Mesendoderm (in vitro differentiated cells): Measurements from ENCODE around the gene ORC1.

Source experiments
- DNase-seq: peaks from one replicate; pipeline ENCODE4 v3.0.0; 2013
- H2AK5ac ChIP-seq: 2 replicates; pipeline ENCODE4 v1.6.1; 2013; ENCODE audit warnings: low read length, inconsistent platforms
- H2BK120ac ChIP-seq: 2 replicates; pipeline ENCODE4 v1.6.1; 2013; ENCODE audit warnings: low read depth, mild to moderate bottlenecking, low read length, moderate library complexity, mixed read lengths
- H2BK15ac ChIP-seq: replicated peaks from 2 replicates; pipeline ENCODE4 v1.6.1; 2013; ENCODE audit warnings: low read depth, mild to moderate bottlenecking, moderate library complexity
- H2BK5ac ChIP-seq: 2 replicates; pipeline ENCODE4 v1.6.1; 2013; ENCODE audit warnings: low read length, inconsistent platforms
- H3K18ac ChIP-seq: 2 replicates; pipeline ENCODE4 v1.6.1; 2013; ENCODE audit warnings: mild to moderate bottlenecking, low read length, mixed read lengths
- H3K23ac ChIP-seq: one replicate; pipeline ENCODE4 v1.6.1; 2013; ENCODE audit warnings: low read length
- H3K27ac ChIP-seq: 2 replicates; pipeline ENCODE4 v1.5.1; 2013; ENCODE audit warnings: low read depth, mild to moderate bottlenecking, inconsistent platforms, low read length, moderate library complexity
- H3K27me3 ChIP-seq: 2 replicates; pipeline ENCODE4 v1.6.1; 2013; ENCODE audit warnings: low read length, control low read depth, mild to moderate bottlenecking, inconsistent platforms; ENCODE audit not compliant: insufficient read depth, poor library complexity
- H3K36me3 ChIP-seq: 2 replicates; pipeline ENCODE4 v1.6.1; 2013; ENCODE audit warnings: low read length, inconsistent platforms; ENCODE audit not compliant: control insufficient read depth, insufficient read depth
- H3K4ac ChIP-seq: one replicate; pipeline ENCODE4 v1.6.1; 2013; ENCODE audit warnings: low read depth, mild to moderate bottlenecking, low read length, moderate library complexity
- H3K4me1 ChIP-seq: 2 replicates; pipeline ENCODE4 v1.6.1; 2013; ENCODE audit warnings: low read depth, low read length, inconsistent platforms; ENCODE audit not compliant: control insufficient read depth
- H3K4me2 ChIP-seq: 2 replicates; pipeline ENCODE4 v1.6.1; 2013; ENCODE audit warnings: low read length
- H3K4me3 ChIP-seq: 2 replicates; pipeline ENCODE4 v1.5.1; 2013; ENCODE audit warnings: mild to moderate bottlenecking, low read length
- H3K56ac ChIP-seq: one replicate; pipeline ENCODE4 v1.6.1; 2013; ENCODE audit warnings: low read length
- H3K79me1 ChIP-seq: 2 replicates; pipeline ENCODE4 v1.6.1; 2013; ENCODE audit warnings: low read length, inconsistent platforms
- H3K79me2 ChIP-seq: 2 replicates; pipeline ENCODE4 v1.6.1; 2013; ENCODE audit warnings: mild to moderate bottlenecking, low read length; ENCODE audit not compliant: control insufficient read depth, insufficient read depth
- H3K9ac ChIP-seq: 2 replicates; pipeline ENCODE4 v1.6.1; 2013; ENCODE audit warnings: low read length, inconsistent platforms
- H4K5ac ChIP-seq: one replicate; pipeline ENCODE4 v1.6.1; 2013; ENCODE audit warnings: low read length
- H4K8ac ChIP-seq: one replicate; pipeline ENCODE4 v1.6.1; 2013; ENCODE audit warnings: low read depth, mild to moderate bottlenecking, control low read depth, low read length, moderate library complexity
- WGBS: extraction: QIAGEN DNeasy Blood & Tissue Kit; methylation state at CpG from one replicate; pipeline ENCODE4 v1.1.7; 2013; ENCODE audit warnings: low lambda C conversion rate, missing lambda C conversion rate; ENCODE audit not compliant: insufficient coverage; ENCODE audit errors: extremely low coverage; 5-methylcytosine and 5-hydroxymethylcytosine counted together

Gene ORC1

GRCh38 chr1:52358851-52359497 is 45.2 kb downstream of the ORC1 start:
- Histone ChIP-seq H3K9ac (no peak overlapping the region), H3K23ac (no peak overlapping the region), H2BK15ac (no peak overlapping the region), H3K4me2 (no peak overlapping the region), H3K79me2 (no peaks in the 10 kb centered on the region), H2AK5ac (no peak overlapping the region), H3K27me3 (no peaks in the 10 kb centered on the region), H4K8ac (no peak overlapping the region), H3K4ac (no peak overlapping the region), H3K4me3 (no peak overlapping the region), H3K79me1 (peaks cover 3% of the 10 kb centered on the region), H4K5ac (no peak overlapping the region), H3K27ac (no peak overlapping the region), H2BK5ac (no peak overlapping the region), H3K56ac (no peak overlapping the region), H3K4me1 (no peaks in the 10 kb centered on the region), H3K36me3 (peaks cover 27% of the 10 kb centered on the region), H2BK120ac (no peak overlapping the region), H3K18ac (no peak overlapping the region)
- no CpG with 5 or more reads among the region's 18 CpGs for WGBS
- DNase-seq = no peak

GRCh38 chr1:52357397-52357796 is 46.8 kb downstream of the ORC1 start:
- DNase-seq = no peak

GRCh38 chr1:52356818-52357355 is 47.3 kb downstream of the ORC1 start:
- Histone ChIP-seq H2AK5ac (no peak overlapping the region), H3K79me2 (no peaks in the 10 kb centered on the region), H4K8ac (no peak overlapping the region), H3K9ac (no peak overlapping the region), H3K4ac (no peak overlapping the region), H3K4me3 (no peak overlapping the region), H3K4me1 (no peaks in the 10 kb centered on the region), H3K4me2 (no peak overlapping the region), H2BK5ac (no peak overlapping the region), H4K5ac (no peak overlapping the region), H3K36me3 (peaks cover 24% of the 10 kb centered on the region), H3K27ac (no peak overlapping the region), H3K23ac (no peak overlapping the region), H3K18ac (no peak overlapping the region), H3K56ac (no peak overlapping the region), H2BK120ac (no peak overlapping the region), H3K79me1 (no peaks in the 10 kb centered on the region), H3K27me3 (no peaks in the 10 kb centered on the region), H2BK15ac (no peak overlapping the region)
- DNase-seq = no peak
- no CpG with 5 or more reads among the region's 8 CpGs for WGBS

More at GRCh38 chr1:52357397-52357796, 46.8 kb downstream of the ORC1 start:
- H3K23ac ChIP-seq = no peak overlapping the region
- H3K36me3 ChIP-seq = peaks cover 28% of the 10 kb centered on the region
- H2AK5ac ChIP-seq = no peak overlapping the region
- H4K8ac ChIP-seq = no peak overlapping the region
- H3K27ac ChIP-seq = no peak overlapping the region
- no peak overlapping the region for H3K56ac ChIP-seq
- H3K4ac ChIP-seq = no peak overlapping the region
- no peak overlapping the region for H3K4me3 ChIP-seq
- peaks cover under 1% of the 10 kb centered on the region for H3K79me1 ChIP-seq
- no peak overlapping the region for H2BK120ac ChIP-seq
- no CpG with 5 or more reads among the region's 9 CpGs for WGBS
- H2BK15ac ChIP-seq = no peak overlapping the region
- no peak overlapping the region for H3K18ac ChIP-seq
- H3K79me2 ChIP-seq = no peaks in the 10 kb centered on the region
- H3K4me2 ChIP-seq = no peak overlapping the region
- H3K4me1 ChIP-seq = no peaks in the 10 kb centered on the region
- no peak overlapping the region for H2BK5ac ChIP-seq
- no peaks in the 10 kb centered on the region for H3K27me3 ChIP-seq
- H4K5ac ChIP-seq = no peak overlapping the region
- no peak overlapping the region for H3K9ac ChIP-seq

- Histone ChIP-seq H3K27ac (no peak overlapping the region), H3K4me2 (no peak overlapping the region), H3K36me3 (peaks cover 24% of the 10 kb centered on the region), H3K56ac (no peak overlapping the region), H3K9ac (no peak overlapping the region), H3K4ac (no peak overlapping the region), H2BK5ac (no peak overlapping the region), H3K79me1 (no peaks in the 10 kb centered on the region), H3K18ac (no peak overlapping the region), H3K4me1 (peaks cover 2% of the 10 kb centered on the region), H4K8ac (no peak overlapping the region), H3K23ac (no peak overlapping the region), H3K79me2 (no peaks in the 10 kb centered on the region), H2BK15ac (no peak overlapping the region), H2BK120ac (no peak overlapping the region), H4K5ac (no peak overlapping the region), H3K4me3 (no peak overlapping the region), H2AK5ac (no peak overlapping the region), H3K27me3 (no peaks in the 10 kb centered on the region)
- WGBS = no CpG with 5 or more reads among the region's 11 CpGs
- no peak for DNase-seq
Measured at GRCh38 chr1:52355847-52356505, 48.2 kb downstream of the ORC1 start.

GRCh38 chr1:52355436-52355835 is 48.8 kb downstream of the ORC1 start:
- H3K23ac ChIP-seq = no peak overlapping the region
- H3K4ac ChIP-seq = no peak overlapping the region
- DNase-seq = no peak
- H4K5ac ChIP-seq = no peak overlapping the region
- no peak overlapping the region for H4K8ac ChIP-seq
- no peak overlapping the region for H2BK120ac ChIP-seq
- H3K56ac ChIP-seq = no peak overlapping the region
- no peak overlapping the region for H3K4me2 ChIP-seq
- no peak overlapping the region for H2BK5ac ChIP-seq
- peaks cover 22% of the 10 kb centered on the region for H3K36me3 ChIP-seq
- H2AK5ac ChIP-seq = no peak overlapping the region
- H3K4me1 ChIP-seq = peaks cover 2% of the 10 kb centered on the region
- H3K9ac ChIP-seq = no peak overlapping the region
- WGBS = no CpG with 5 or more reads among the region's 8 CpGs
- H3K79me2 ChIP-seq = no peaks in the 10 kb centered on the region
- no peak overlapping the region for H3K18ac ChIP-seq
- H3K27me3 ChIP-seq = no peaks in the 10 kb centered on the region
- no peak overlapping the region for H3K4me3 ChIP-seq
- no peak overlapping the region for H2BK15ac ChIP-seq
- H3K79me1 ChIP-seq = no peaks in the 10 kb centered on the region
- H3K27ac ChIP-seq = no peak overlapping the region
